ENCODE results near the gene NOX4.
"Not testable (repeated sequence)": the region's sequence is repeated elsewhere in the genome, so short reads cannot be mapped to it uniquely, and the experiment has no call there.

DNA sequence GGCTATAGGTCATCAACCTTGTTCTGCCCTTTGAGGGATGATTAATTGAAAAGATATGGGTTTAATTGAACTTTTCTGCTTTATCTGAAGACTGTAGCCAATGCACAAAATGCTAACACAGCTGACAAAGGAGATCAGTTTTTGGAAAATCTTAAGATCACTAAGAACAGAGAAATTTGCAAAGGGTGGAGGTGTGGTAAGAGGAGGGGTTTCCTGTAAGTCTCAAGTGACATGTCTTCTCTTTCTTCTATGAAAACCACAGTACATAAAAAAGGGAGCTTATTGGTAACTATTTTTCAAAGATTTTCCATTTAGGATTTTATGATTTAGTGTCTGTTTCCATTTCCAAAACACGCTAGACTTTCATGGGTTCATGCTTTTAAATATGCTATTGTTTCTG is 204.6 kb downstream of the NOX4 start:
- TF ChIP-seq SREBF1 (IDR thresholded peaks at IDR 0.05; ENCODE audit: low read length); TBL1XR1 (IDR thresholded peaks at IDR 0.05; ENCODE audit: low read depth, low read length); CREB1 (IDR thresholded peaks at IDR 0.05; ENCODE audit: low read depth); POLR2AphosphoS5 (IDR thresholded peaks at IDR 0.05; ENCODE audit: low read length); SMAD1 (IDR thresholded peaks at IDR 0.05; ENCODE audit: low read depth, partially characterized antibody); POLR2A (IDR thresholded peaks at IDR 0.05; ENCODE audit: low read depth, low read length); SIN3A (IDR thresholded peaks at IDR 0.05; ENCODE audit: low read depth, low read length): not testable (repeated sequence)
- TF ChIP-seq, protein P1, sequence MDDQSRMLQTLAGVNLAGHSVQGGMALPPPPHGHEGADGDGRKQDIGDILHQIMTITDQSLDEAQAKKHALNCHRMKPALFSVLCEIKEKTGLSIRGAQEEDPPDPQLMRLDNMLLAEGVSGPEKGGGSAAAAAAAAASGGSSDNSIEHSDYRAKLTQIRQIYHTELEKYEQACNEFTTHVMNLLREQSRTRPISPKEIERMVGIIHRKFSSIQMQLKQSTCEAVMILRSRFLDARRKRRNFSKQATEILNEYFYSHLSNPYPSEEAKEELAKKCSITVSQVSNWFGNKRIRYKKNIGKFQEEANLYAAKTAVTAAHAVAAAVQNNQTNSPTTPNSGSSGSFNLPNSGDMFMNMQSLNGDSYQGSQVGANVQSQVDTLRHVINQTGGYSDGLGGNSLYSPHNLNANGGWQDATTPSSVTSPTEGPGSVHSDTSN (IDR thresholded peaks at IDR 0.05; ENCODE audit: insufficient replicate concordance, low read depth, low read length), result not testable (repeated sequence)
- TF ChIP-seq, protein P2, sequence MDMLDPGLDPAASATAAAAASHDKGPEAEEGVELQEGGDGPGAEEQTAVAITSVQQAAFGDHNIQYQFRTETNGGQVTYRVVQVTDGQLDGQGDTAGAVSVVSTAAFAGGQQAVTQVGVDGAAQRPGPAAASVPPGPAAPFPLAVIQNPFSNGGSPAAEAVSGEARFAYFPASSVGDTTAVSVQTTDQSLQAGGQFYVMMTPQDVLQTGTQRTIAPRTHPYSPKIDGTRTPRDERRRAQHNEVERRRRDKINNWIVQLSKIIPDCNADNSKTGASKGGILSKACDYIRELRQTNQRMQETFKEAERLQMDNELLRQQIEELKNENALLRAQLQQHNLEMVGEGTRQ (IDR thresholded peaks at IDR 0.05; ENCODE audit: borderline replicate concordance, low read depth, low read length), result not testable (repeated sequence)
- TF ChIP-seq, protein P3, sequence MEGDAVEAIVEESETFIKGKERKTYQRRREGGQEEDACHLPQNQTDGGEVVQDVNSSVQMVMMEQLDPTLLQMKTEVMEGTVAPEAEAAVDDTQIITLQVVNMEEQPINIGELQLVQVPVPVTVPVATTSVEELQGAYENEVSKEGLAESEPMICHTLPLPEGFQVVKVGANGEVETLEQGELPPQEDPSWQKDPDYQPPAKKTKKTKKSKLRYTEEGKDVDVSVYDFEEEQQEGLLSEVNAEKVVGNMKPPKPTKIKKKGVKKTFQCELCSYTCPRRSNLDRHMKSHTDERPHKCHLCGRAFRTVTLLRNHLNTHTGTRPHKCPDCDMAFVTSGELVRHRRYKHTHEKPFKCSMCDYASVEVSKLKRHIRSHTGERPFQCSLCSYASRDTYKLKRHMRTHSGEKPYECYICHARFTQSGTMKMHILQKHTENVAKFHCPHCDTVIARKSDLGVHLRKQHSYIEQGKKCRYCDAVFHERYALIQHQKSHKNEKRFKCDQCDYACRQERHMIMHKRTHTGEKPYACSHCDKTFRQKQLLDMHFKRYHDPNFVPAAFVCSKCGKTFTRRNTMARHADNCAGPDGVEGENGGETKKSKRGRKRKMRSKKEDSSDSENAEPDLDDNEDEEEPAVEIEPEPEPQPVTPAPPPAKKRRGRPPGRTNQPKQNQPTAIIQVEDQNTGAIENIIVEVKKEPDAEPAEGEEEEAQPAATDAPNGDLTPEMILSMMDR (IDR thresholded peaks at IDR 0.05 in 2 of 3, conservative IDR thresholded peaks at IDR 0.05 in 1 of 3; ENCODE audit: control insufficient read depth in 2 of 3, extremely low read depth in 1 of 3, insufficient read depth in 1 of 3, low read depth in 3 of 3, low read length in 3 of 3), result not testable (repeated sequence)

Measured in GM12878 (cell line).